ENCODE measurements around the gene CAVIN2. TPM values are rescaled to one million over a fixed set of nuclear protein-coding genes. Genes with fewer than 3 reads are reported as not detected.

CAVIN2 gene
- total RNA-seq, 1 donor from 2014 or later, result not detected

DNA sequence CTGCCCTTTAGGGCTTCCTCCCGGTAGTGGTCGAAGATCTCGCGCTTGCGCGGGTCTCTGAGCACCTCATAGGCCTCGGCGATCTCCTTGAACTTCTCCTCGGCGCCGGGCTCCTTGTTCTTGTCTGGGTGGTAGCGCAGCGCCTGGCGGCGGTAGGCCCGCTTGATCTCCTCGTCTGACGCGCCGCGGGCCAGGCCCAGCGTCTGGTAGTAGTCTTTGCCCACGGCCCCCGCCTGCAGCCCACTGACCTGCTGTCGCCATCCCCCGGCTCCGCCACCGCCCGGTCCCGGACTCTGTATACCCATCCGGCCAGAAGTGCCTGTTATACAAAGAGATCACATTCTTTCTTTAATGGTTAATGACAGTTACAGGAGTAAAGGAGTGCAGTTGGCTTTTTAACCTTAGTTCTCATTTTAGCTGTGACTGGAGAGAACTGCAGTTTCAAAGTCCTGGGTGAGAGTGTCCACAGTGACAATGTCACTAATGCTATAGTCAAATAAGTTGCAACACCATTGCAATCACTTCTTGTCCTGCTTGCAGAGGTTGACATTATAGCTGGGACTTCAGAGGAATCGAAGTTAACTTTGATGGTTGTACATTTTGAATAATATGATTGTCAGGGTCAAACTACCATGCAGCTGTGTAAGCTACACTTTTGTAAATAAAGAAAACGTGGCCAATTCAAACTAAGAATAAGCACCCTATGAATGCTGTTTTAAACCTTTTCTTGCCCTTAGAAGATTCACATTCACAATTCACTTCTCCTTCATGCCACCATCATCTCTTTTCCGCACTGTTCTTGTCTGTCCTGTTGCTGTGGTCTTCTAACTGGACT, 35.3 kb upstream of the CAVIN2 start:
- Mint-ChIP-seq H3K27ac (ENCODE audit: unreplicated experiment) (no peak overlapping the region), H3K36me3 (ENCODE audit: unreplicated experiment) (peaks cover 4% of the 10 kb centered on the region)
- no peak for DNase-seq

DNA sequence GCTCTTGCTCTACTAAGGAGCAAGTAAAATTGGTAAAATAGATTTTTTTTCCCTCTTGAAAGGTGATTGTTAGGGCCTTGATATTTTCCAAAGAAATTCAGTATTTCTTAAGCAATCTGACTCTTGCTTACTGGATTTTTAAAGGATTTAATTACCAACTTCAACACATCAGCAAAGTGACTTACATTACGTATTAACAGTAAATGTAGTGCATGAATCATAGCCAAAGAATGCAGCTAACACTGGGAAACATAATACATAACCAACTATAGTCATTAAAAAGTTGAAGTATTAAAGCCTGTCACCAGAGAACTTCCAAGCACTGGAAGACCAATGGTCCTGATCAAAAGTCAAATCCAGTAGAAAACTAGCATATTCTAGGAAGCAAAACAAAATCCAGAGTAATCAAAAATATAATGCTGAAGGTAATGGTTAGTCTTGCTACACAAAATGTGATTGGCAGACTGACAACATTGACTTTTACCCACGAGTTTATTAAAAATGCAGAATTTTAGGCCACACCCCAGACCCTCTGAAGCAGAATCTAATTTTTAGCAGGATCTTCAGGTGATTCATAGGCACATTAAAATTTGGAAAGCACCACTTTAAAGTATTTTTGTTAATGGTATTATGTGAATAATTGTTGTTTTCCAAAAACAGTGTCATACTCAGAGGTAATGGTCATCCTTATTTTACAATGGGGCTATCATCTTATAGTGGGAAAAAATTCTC, 31.8 kb upstream of the CAVIN2 start:
- Mint-ChIP-seq H3K27me3 (ENCODE audit: unreplicated experiment) (peaks cover 5% of the 10 kb centered on the region), H3K36me3 (ENCODE audit: unreplicated experiment) (peaks cover 4% of the 10 kb centered on the region), H3K9me3 (ENCODE audit: unreplicated experiment) (peaks cover 8% of the 10 kb centered on the region), H3K4me3 (ENCODE audit: unreplicated experiment) (no peak overlapping the region), H3K4me1 (ENCODE audit: low read depth, unreplicated experiment) (no peaks in the 10 kb centered on the region), H3K27ac (ENCODE audit: unreplicated experiment) (no peak overlapping the region)
- TF ChIP-seq, protein P1, sequence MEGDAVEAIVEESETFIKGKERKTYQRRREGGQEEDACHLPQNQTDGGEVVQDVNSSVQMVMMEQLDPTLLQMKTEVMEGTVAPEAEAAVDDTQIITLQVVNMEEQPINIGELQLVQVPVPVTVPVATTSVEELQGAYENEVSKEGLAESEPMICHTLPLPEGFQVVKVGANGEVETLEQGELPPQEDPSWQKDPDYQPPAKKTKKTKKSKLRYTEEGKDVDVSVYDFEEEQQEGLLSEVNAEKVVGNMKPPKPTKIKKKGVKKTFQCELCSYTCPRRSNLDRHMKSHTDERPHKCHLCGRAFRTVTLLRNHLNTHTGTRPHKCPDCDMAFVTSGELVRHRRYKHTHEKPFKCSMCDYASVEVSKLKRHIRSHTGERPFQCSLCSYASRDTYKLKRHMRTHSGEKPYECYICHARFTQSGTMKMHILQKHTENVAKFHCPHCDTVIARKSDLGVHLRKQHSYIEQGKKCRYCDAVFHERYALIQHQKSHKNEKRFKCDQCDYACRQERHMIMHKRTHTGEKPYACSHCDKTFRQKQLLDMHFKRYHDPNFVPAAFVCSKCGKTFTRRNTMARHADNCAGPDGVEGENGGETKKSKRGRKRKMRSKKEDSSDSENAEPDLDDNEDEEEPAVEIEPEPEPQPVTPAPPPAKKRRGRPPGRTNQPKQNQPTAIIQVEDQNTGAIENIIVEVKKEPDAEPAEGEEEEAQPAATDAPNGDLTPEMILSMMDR (IDR thresholded peaks at IDR 0.05; ENCODE audit: partially characterized antibody, unreplicated experiment), result no peak
- DNase-seq, result no peak

More for the DNA sequence above, 35.3 kb upstream of the CAVIN2 start:
- H3K27me3 Mint-ChIP-seq (ENCODE audit: unreplicated experiment), result peaks cover 5% of the 10 kb centered on the region
- H3K4me1 Mint-ChIP-seq (ENCODE audit: low read depth, unreplicated experiment), result no peaks in the 10 kb centered on the region
- H3K9me3 Mint-ChIP-seq (ENCODE audit: unreplicated experiment), result peaks cover 8% of the 10 kb centered on the region
- TF ChIP-seq, protein P1 (IDR thresholded peaks at IDR 0.05; ENCODE audit: partially characterized antibody, unreplicated experiment), result no peak
- H3K4me3 Mint-ChIP-seq (ENCODE audit: unreplicated experiment), result no peak overlapping the region

DNA sequence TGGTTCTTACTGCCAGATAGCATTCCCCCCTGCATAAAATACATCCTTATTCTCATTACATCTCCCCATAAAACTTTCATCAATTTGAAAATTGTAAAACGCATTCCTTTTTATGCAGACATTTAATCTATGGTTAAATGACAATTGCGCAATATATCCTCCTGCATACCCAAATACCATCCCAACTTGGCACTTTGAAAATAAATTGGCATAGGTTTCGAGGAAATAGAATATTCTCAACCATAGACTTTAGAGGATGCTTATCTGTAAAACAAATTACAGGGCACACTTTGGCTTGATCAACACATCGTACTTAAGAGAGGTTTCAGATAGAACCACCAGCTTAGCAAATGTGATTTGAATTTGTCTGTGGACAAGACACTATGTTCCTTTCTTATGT, 31.0 kb upstream of the CAVIN2 start:
- H3K36me3 Mint-ChIP-seq (ENCODE audit: unreplicated experiment), result peaks cover 4% of the 10 kb centered on the region
- no peak for DNase-seq
- H3K9me3 Mint-ChIP-seq (ENCODE audit: unreplicated experiment), result peaks cover 8% of the 10 kb centered on the region
- no peak overlapping the region for H3K4me3 Mint-ChIP-seq (ENCODE audit: unreplicated experiment)
- H3K27me3 Mint-ChIP-seq (ENCODE audit: unreplicated experiment), result peaks cover 3% of the 10 kb centered on the region
- H3K27ac Mint-ChIP-seq (ENCODE audit: unreplicated experiment), result no peak overlapping the region
- H3K4me1 Mint-ChIP-seq (ENCODE audit: low read depth, unreplicated experiment), result no peaks in the 10 kb centered on the region
- TF ChIP-seq, protein P1 (IDR thresholded peaks at IDR 0.05; ENCODE audit: partially characterized antibody, unreplicated experiment), result no peak

DNA sequence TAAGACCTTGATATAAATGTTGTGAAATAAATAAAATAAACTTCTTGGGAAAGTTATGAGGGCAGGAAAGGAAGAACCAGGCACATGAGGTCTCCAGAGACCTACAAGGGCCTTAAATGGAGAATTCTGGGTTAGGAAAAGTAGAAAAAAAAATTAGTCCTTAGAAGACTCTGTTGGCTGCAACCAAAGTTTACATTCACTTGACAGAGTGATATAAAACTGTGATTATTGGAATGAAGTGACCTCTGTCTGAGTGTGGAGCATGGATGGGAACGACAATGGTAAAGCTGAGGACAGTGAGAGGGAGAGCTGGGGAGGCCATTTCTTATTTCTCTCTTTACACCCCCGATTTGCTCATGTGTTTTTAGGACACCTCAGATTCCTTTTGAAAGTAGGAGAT, 29.0 kb upstream of the CAVIN2 start:
- H3K4me3 Mint-ChIP-seq (ENCODE audit: unreplicated experiment), result no peak overlapping the region
- no peak for DNase-seq
- H3K9me3 Mint-ChIP-seq (ENCODE audit: unreplicated experiment), result peaks cover 2% of the 10 kb centered on the region
- H3K4me1 Mint-ChIP-seq (ENCODE audit: low read depth, unreplicated experiment), result no peaks in the 10 kb centered on the region
- TF ChIP-seq, protein P1 (IDR thresholded peaks at IDR 0.05; ENCODE audit: partially characterized antibody, unreplicated experiment), result no peak
- peaks cover 4% of the 10 kb centered on the region for H3K36me3 Mint-ChIP-seq (ENCODE audit: unreplicated experiment)
- H3K27me3 Mint-ChIP-seq (ENCODE audit: unreplicated experiment), result no peaks in the 10 kb centered on the region
- no peak overlapping the region for H3K27ac Mint-ChIP-seq (ENCODE audit: unreplicated experiment)

DNA sequence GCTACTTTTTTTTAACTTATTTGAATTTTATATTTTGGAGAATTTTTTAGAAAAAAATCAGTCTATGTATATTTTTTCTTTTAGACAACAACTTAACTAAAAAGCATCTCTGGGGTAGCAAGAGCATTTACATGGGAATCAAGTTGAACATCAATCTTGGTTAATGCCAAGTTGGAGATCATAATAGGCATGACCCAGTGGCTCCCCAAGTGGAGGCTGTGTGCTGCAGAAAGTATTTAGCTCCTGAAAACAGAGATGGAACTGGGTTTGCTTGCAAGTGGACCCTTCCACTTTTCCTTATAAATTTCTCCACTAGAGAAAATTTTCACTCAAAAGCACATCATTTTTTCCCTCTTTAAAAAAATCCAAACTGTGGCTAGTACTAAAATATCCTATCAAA, 23.9 kb upstream of the CAVIN2 start:
- Mint-ChIP-seq H3K27me3 (ENCODE audit: unreplicated experiment) (no peaks in the 10 kb centered on the region), H3K36me3 (ENCODE audit: unreplicated experiment) (no peaks in the 10 kb centered on the region), H3K27ac (ENCODE audit: unreplicated experiment) (no peak overlapping the region), H3K4me3 (ENCODE audit: unreplicated experiment) (no peak overlapping the region), H3K9me3 (ENCODE audit: unreplicated experiment) (no peaks in the 10 kb centered on the region), H3K4me1 (ENCODE audit: low read depth, unreplicated experiment) (peaks cover 6% of the 10 kb centered on the region)
- no peak for DNase-seq
- TF ChIP-seq, protein P1 (IDR thresholded peaks at IDR 0.05; ENCODE audit: partially characterized antibody, unreplicated experiment), result no peak

All from glutamatergic neuron (in vitro differentiated cells).